ENCODE measurements around the gene RPS2.

RPS2 gene

DNA sequence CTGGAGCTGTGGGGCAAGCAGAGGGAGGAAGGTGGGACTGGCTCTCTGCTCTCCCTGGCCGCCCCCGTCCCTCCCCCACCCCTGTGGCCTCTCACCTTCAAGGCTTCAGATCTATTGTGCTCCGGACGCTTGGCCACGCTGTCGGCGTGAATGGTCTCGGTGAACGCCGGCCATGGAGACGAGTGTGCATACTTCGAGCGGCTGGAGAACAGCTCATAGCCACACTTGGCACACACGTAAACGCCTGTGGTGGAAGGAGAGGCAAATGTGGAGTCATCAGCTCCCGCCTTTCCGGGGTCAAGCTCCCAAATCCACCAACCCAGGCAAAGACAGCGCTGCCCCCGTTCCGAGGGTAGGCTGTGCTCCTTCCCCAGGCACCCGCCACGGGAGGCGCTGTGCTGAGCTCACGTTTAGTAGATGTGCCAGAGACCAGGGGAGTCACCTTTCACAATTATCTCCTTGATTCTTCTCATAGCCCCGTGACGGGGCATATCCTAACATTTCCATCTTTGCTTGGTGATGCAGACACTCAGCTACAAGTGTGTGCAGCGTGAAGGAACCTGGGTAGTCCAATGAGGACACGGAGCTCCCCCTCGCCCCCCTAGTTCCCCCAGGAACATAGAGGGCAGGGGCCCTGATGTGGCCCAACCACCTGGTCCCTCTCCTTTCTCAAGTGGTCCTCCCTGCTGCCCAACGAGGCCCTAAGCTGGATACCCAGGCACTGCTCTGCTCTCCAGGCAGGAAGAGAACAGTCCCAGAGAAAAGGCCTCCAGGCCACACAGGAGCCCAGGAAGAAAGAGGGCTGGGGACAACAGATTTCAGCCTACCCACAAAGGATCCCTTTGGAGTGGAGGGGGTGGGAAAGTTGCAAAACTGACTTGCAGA lies 23.2 kb downstream of the RPS2 start:
- TF ChIP-seq ZFX (IDR thresholded peaks at IDR 0.05; ENCODE audit: borderline replicate concordance) (no peak), CTCF (IDR thresholded peaks at IDR 0.05) (peak; percentile 42)
- peak overlapping the region; percentile 70 for H3K27ac ChIP-seq

GRCh38 chr16:1940273-1941161 lies 24.1 kb downstream of the RPS2 start:
- TF ChIP-seq CTCF (IDR thresholded peaks at IDR 0.05) (no peak), ZFX (IDR thresholded peaks at IDR 0.05; ENCODE audit: borderline replicate concordance) (no peak)
- H3K27ac ChIP-seq, result peak overlapping the region; percentile 38

DNA sequence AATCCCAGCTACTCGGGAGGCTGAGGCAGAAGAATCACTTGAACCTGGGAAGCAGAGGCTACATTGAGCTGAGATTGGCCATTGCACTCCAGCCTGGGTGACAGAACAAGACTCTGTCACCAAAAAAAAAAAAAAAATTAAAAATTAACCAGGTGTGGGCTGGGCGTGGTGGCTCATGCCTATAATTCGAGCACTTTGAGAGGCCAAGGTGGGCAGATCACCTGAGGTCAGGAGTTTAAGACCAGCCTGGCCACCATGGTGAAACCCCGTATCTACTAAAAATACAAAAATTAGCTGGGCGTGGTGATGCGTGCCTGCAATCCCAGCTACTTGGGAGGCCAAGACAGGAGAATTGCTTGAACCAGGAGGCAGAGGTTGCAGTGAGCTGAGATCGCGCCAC lies 24.8 kb downstream of the RPS2 start:
- H3K27ac ChIP-seq, result peak overlapping the region; percentile 38

GRCh38 chr16:1938910-1939309 lies 25.7 kb downstream of the RPS2 start:
- no peak overlapping the region for H3K27ac ChIP-seq
- TF ChIP-seq CTCF (IDR thresholded peaks at IDR 0.05) (no peak), ZFX (IDR thresholded peaks at IDR 0.05; ENCODE audit: borderline replicate concordance) (no peak)

- H3K27ac ChIP-seq, result no peak overlapping the region
- TF ChIP-seq ZFX (IDR thresholded peaks at IDR 0.05; ENCODE audit: borderline replicate concordance) (no peak), CTCF (IDR thresholded peaks at IDR 0.05) (no peak)
Observed at GRCh38 chr16:1938316-1938715, 26.3 kb downstream of the RPS2 start.

DNA sequence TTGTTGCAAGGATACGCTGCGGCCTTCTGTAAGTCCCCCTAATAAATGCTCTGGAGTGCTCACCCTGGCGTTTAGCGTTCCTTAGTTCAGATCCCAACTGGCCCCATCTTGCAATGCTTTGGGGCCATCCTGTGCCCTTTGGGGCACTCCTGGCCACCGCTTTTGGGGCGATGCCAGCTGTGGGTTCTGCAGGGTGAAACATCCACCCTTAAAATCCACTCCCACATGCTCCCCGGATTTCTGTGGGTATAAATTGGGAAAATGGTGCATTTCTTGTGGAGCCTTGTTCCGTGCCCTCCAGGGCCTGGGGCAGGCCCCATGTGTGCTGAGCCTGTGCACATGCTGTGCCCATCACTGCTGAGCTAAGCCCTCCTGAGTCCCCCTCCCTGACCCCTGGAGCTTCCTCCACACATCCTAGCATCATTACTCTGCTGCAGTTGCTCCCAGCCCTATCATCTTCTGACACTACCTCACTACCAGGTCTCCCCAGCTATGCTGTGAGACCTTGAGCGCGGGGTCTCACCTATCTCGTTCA lies 27.6 kb downstream of the RPS2 start:
- no peak overlapping the region for H3K27ac ChIP-seq
- TF ChIP-seq CTCF (IDR thresholded peaks at IDR 0.05), result no peak

GRCh38 chr16:1933097-1933661 lies 31.4 kb downstream of the RPS2 start:
- TF ChIP-seq ZFX (IDR thresholded peaks at IDR 0.05; ENCODE audit: borderline replicate concordance) (no peak), CTCF (IDR thresholded peaks at IDR 0.05) (no peak)
- no peak overlapping the region for H3K27ac ChIP-seq
